Naive B cell (primary cell): ENCODE results near the gene DNAJB4. TPM values are rescaled to one million over a fixed set of nuclear protein-coding genes. Genes with fewer than 3 reads are reported as not detected.

ENCODE experiments used
- ATAC-seq, 2 donors: fragments of 150-1000 bp; cut with Tn5 transposase; 2 replicates each; pipeline ENCODE4 v1.10.0; 2021; ENCODE audit warnings: low read depth in 2 of 2, mild to moderate bottlenecking in 2 of 2, moderate library complexity in 2 of 2
- DNase-seq: peaks from one replicate; pipeline ENCODE4 v3.0.0; 2022
- H3K27ac Mint-ChIP-seq, 6 donors: one replicate each; pipeline ENCODE4 v1.8.0; 2020 to 2022; ENCODE audit warnings: mild to moderate bottlenecking in 6 of 6, mixed read lengths in 6 of 6, moderate library complexity in 5 of 6, inconsistent platforms in 2 of 6
- H3K27me3 Mint-ChIP-seq, 3 donors: one replicate each; pipeline ENCODE4 v1.8.0; 2021 to 2022; ENCODE audit warnings: mixed read lengths in 3 of 3, mild to moderate bottlenecking in 1 of 3
- H3K36me3 Mint-ChIP-seq, 2 donors: one replicate each; pipeline ENCODE4 v1.8.0; 2020 to 2022; ENCODE audit warnings: mixed read lengths in 2 of 2, inconsistent platforms in 1 of 2, mild to moderate bottlenecking in 1 of 2
- H3K4me1 Mint-ChIP-seq, 3 donors: one replicate each; pipeline ENCODE4 v1.8.0; 2020 to 2022; ENCODE audit warnings: mixed read lengths in 3 of 3, inconsistent platforms in 1 of 3, mild to moderate bottlenecking in 1 of 3, moderate library complexity in 1 of 3
- H3K4me3 Mint-ChIP-seq, 8 donors: one replicate each; pipeline ENCODE4 v1.8.0; 2020 to 2022; ENCODE audit warnings: mild to moderate bottlenecking in 8 of 8, mixed read lengths in 8 of 8, moderate library complexity in 8 of 8, inconsistent platforms in 2 of 8
- H3K9me3 Mint-ChIP-seq, 7 donors: one replicate each; pipeline ENCODE4 v1.8.0; 2020 to 2022; ENCODE audit warnings: mixed read lengths in 7 of 7, mild to moderate bottlenecking in 5 of 7, inconsistent platforms in 2 of 7, moderate library complexity in 1 of 7
- polyA plus RNA-seq, 6 donors: library from polyadenylated mRNA; unstranded; fragments of 300-500 nt; fragmentation: Illumina TruSeq; gene quantifications; one replicate each; pipeline ENCODE4 v1.2.3, GENCODE V29; 2021; ENCODE audit warnings: low read depth in 6 of 6

The DNAJB4 gene
- polyA plus RNA-seq, 6 donors from 2014 or later = 5.0 to 9.8 (median 6.5) TPM

GRCh38 chr1:78032996-78033796 lies 28.5 kb downstream of the DNAJB4 start:
- no peaks in the 10 kb centered on the region for H3K36me3 Mint-ChIP-seq
- DNase-seq (no peak), ATAC-seq (no peak)
- no peaks in the 10 kb centered on the region for H3K4me1 Mint-ChIP-seq
- no peaks in the 10 kb centered on the region for H3K9me3 Mint-ChIP-seq
- H3K4me3 Mint-ChIP-seq = no peak overlapping the region
- H3K27me3 Mint-ChIP-seq = peaks cover 5 to 12% (median 7%) of the 10 kb centered on the region in 3 donors
- no peak overlapping the region for H3K27ac Mint-ChIP-seq

- no peak overlapping the region for H3K27ac Mint-ChIP-seq
- DNase-seq = no peak
- no peak overlapping the region for H3K4me3 Mint-ChIP-seq
- ATAC-seq = no peak
- H3K4me1 Mint-ChIP-seq = no peaks in the 10 kb centered on the region
- no peaks in the 10 kb centered on the region for H3K36me3 Mint-ChIP-seq
- no peaks in the 10 kb centered on the region for H3K9me3 Mint-ChIP-seq
- H3K27me3 Mint-ChIP-seq = peaks cover 5 to 12% (median 7%) of the 10 kb centered on the region in 3 donors
These were observed 29.0 kb downstream of the DNAJB4 start for GRCh38 chr1:78033797-78034172.

- Mint-ChIP-seq H3K4me3 (no peak overlapping the region), H3K4me1 (peaks cover 0 to 2% (median under 1%) of the 10 kb centered on the region in 3 donors), H3K36me3 (no peaks in the 10 kb centered on the region), H3K9me3 (no peaks in the 10 kb centered on the region), H3K27me3 (peaks cover 5 to 12% (median 7%) of the 10 kb centered on the region in 3 donors), H3K27ac (no peak overlapping the region)
- ATAC-seq (no peak), DNase-seq (no peak)
These were observed 30.4 kb downstream of the DNAJB4 start for GRCh38 chr1:78035121-78035520.

- ATAC-seq = no peak
- Mint-ChIP-seq H3K27me3 (peaks cover 5 to 12% (median 7%) of the 10 kb centered on the region in 3 donors), H3K4me1 (peaks cover 5 to 10% (median 8%) of the 10 kb centered on the region in 3 donors), H3K4me3 (no peak overlapping the region), H3K36me3 (no peaks in the 10 kb centered on the region), H3K27ac (no peak overlapping the region), H3K9me3 (no peaks in the 10 kb centered on the region)
- no peak for DNase-seq
These were observed 31.7 kb downstream of the DNAJB4 start for GRCh38 chr1:78036450-78036849.

GRCh38 chr1:78038071-78038470 lies 33.3 kb downstream of the DNAJB4 start:
- H3K36me3 Mint-ChIP-seq = no peaks in the 10 kb centered on the region
- peaks cover 0 to 1% (median 0%) of the 10 kb centered on the region in 7 donors for H3K9me3 Mint-ChIP-seq
- H3K4me3 Mint-ChIP-seq = no peak overlapping the region
- peaks cover 5 to 12% (median 7%) of the 10 kb centered on the region in 3 donors for H3K27me3 Mint-ChIP-seq
- ATAC-seq (no peak), DNase-seq (no peak)
- H3K27ac Mint-ChIP-seq = no peak overlapping the region
- H3K4me1 Mint-ChIP-seq = peaks cover 5 to 10% (median 8%) of the 10 kb centered on the region in 3 donors

GRCh38 chr1:78038491-78038939 lies 33.8 kb downstream of the DNAJB4 start:
- Mint-ChIP-seq H3K36me3 (no peaks in the 10 kb centered on the region), H3K27me3 (peaks cover 4 to 12% (median 5%) of the 10 kb centered on the region in 3 donors), H3K4me1 (peaks cover 5 to 10% (median 8%) of the 10 kb centered on the region in 3 donors), H3K4me3 (no peak overlapping the region), H3K9me3 (peaks cover 0 to 1% (median 0%) of the 10 kb centered on the region in 7 donors), H3K27ac (no peak overlapping the region)
- DNase-seq (no peak), ATAC-seq (no peak)

GRCh38 chr1:78040484-78041089 lies 35.8 kb downstream of the DNAJB4 start:
- Mint-ChIP-seq H3K27me3 (peaks cover 12 to 15% (median 14%) of the 10 kb centered on the region in 3 donors), H3K4me1 (peaks cover 15 to 22% (median 16%) of the 10 kb centered on the region in 3 donors), H3K27ac (peak overlapping the region in 1 of 6 donors; percentile 22), H3K4me3 (peak overlapping the region in 1 of 8 donors; percentile 7), H3K9me3 (peaks cover 0 to 1% (median 0%) of the 10 kb centered on the region in 7 donors), H3K36me3 (no peaks in the 10 kb centered on the region)
- ATAC-seq = no peak
- no peak for DNase-seq

- Mint-ChIP-seq H3K4me1 (peaks cover 23 to 31% (median 24%) of the 10 kb centered on the region in 3 donors), H3K9me3 (peaks cover 0 to 1% (median 0%) of the 10 kb centered on the region in 7 donors), H3K27me3 (peaks cover 33 to 40% (median 40%) of the 10 kb centered on the region in 3 donors), H3K36me3 (no peaks in the 10 kb centered on the region), H3K27ac (no peak overlapping the region), H3K4me3 (no peak overlapping the region)
- ATAC-seq (no peak), DNase-seq (no peak)
These were observed 38.7 kb downstream of the DNAJB4 start for GRCh38 chr1:78043436-78043835.

- peaks cover 23 to 31% (median 23%) of the 10 kb centered on the region in 3 donors for H3K4me1 Mint-ChIP-seq
- peaks cover 0 to 1% (median 0%) of the 10 kb centered on the region in 7 donors for H3K9me3 Mint-ChIP-seq
- H3K36me3 Mint-ChIP-seq = no peaks in the 10 kb centered on the region
- H3K4me3 Mint-ChIP-seq = peak overlapping the region; percentile 78 to 91 (median 84)
- peaks cover 39 to 49% (median 45%) of the 10 kb centered on the region in 3 donors for H3K27me3 Mint-ChIP-seq
- peak overlapping the region in 1 of 6 donors; percentile 84 for H3K27ac Mint-ChIP-seq
- DNase-seq (no peak), ATAC-seq (no peak)
These were observed 40.2 kb downstream of the DNAJB4 start for GRCh38 chr1:78044796-78045562.

GRCh38 chr1:78045563-78045925 lies 40.8 kb downstream of the DNAJB4 start:
- Mint-ChIP-seq H3K27me3 (peaks cover 39 to 49% (median 45%) of the 10 kb centered on the region in 3 donors), H3K27ac (no peak overlapping the region)
- DNase-seq = peak; percentile 1

GRCh38 chr1:78045926-78046778 lies 41.4 kb downstream of the DNAJB4 start, which contains the start of gene GIPC2:
GIPC2 (plus strand) TSS chr1:78045966; CDS start chr1:78046095, 129 bp downstream.
- H3K4me1 Mint-ChIP-seq = peaks cover 15 to 21% (median 18%) of the 10 kb centered on the region in 3 donors
- peak within 1 kb of the TSS; percentile 78 to 93 (median 88) for H3K4me3 Mint-ChIP-seq
- peaks cover 0 to 1% (median 0%) of the 10 kb centered on the region in 7 donors for H3K9me3 Mint-ChIP-seq
- H3K36me3 Mint-ChIP-seq = no peaks in the 10 kb centered on the region
- H3K27me3 Mint-ChIP-seq = peaks cover 39 to 49% (median 45%) of the 10 kb centered on the region in 3 donors
- peak; percentile 61 for ATAC-seq
- H3K27ac Mint-ChIP-seq = peak within 1 kb of the TSS in 1 of 6 donors; percentile 84
- DNase-seq = peak; percentile 6

More at GRCh38 chr1:78045563-78045925, 40.8 kb downstream of the DNAJB4 start:
- ATAC-seq = peak; percentile 16 to 35
- Mint-ChIP-seq H3K4me3 (peak overlapping the region; percentile 78 to 91 (median 84)), H3K4me1 (peaks cover 18 to 26% (median 20%) of the 10 kb centered on the region in 3 donors), H3K36me3 (no peaks in the 10 kb centered on the region), H3K9me3 (peaks cover 0 to 1% (median 0%) of the 10 kb centered on the region in 7 donors)

GRCh38 chr1:78047106-78047505 lies 42.4 kb downstream of the DNAJB4 start:
- Mint-ChIP-seq H3K36me3 (no peaks in the 10 kb centered on the region), H3K9me3 (peaks cover 0 to 2% (median 0%) of the 10 kb centered on the region in 7 donors), H3K27me3 (peaks cover 39 to 49% (median 45%) of the 10 kb centered on the region in 3 donors), H3K4me1 (peaks cover 15 to 21% (median 18%) of the 10 kb centered on the region in 3 donors), H3K27ac (no peak overlapping the region), H3K4me3 (peak overlapping the region in 4 of 8 donors; percentile 13 to 86 (median 80))
- ATAC-seq (no peak), DNase-seq (no peak)
